ENCODE data around the gene SSTR5.

- TF ChIP-seq CTCF (IDR thresholded peaks at IDR 0.05): no peak
- no peak for TF ChIP-seq POLR2A (IDR thresholded peaks at IDR 0.05)
These were observed 3.4 kb upstream of the SSTR5 start for GRCh38 chr16:1069154-1069553.

All from uterus (tissue), 2 donors.